ENCODE results near the gene MARCHF10.

GRCh38 chr17:62690168-62690897 is 117.8 kb downstream of the MARCHF10 start:
- TF ChIP-seq, protein P1, sequence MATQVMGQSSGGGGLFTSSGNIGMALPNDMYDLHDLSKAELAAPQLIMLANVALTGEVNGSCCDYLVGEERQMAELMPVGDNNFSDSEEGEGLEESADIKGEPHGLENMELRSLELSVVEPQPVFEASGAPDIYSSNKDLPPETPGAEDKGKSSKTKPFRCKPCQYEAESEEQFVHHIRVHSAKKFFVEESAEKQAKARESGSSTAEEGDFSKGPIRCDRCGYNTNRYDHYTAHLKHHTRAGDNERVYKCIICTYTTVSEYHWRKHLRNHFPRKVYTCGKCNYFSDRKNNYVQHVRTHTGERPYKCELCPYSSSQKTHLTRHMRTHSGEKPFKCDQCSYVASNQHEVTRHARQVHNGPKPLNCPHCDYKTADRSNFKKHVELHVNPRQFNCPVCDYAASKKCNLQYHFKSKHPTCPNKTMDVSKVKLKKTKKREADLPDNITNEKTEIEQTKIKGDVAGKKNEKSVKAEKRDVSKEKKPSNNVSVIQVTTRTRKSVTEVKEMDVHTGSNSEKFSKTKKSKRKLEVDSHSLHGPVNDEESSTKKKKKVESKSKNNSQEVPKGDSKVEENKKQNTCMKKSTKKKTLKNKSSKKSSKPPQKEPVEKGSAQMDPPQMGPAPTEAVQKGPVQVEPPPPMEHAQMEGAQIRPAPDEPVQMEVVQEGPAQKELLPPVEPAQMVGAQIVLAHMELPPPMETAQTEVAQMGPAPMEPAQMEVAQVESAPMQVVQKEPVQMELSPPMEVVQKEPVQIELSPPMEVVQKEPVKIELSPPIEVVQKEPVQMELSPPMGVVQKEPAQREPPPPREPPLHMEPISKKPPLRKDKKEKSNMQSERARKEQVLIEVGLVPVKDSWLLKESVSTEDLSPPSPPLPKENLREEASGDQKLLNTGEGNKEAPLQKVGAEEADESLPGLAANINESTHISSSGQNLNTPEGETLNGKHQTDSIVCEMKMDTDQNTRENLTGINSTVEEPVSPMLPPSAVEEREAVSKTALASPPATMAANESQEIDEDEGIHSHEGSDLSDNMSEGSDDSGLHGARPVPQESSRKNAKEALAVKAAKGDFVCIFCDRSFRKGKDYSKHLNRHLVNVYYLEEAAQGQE (IDR thresholded peaks at IDR 0.05; ENCODE audit: borderline replicate concordance): no peak
- TF ChIP-seq POLR2AphosphoS5 (IDR thresholded peaks at IDR 0.05): no peak
- no peak for TF ChIP-seq EZH2 (IDR thresholded peaks at IDR 0.05; ENCODE audit: borderline replicate concordance, insufficient read depth, low read length, poor library complexity, severe bottlenecking)
- no peak for TF ChIP-seq RAD21 (conservative IDR thresholded peaks at IDR 0.05)
- TF ChIP-seq, protein P2, sequence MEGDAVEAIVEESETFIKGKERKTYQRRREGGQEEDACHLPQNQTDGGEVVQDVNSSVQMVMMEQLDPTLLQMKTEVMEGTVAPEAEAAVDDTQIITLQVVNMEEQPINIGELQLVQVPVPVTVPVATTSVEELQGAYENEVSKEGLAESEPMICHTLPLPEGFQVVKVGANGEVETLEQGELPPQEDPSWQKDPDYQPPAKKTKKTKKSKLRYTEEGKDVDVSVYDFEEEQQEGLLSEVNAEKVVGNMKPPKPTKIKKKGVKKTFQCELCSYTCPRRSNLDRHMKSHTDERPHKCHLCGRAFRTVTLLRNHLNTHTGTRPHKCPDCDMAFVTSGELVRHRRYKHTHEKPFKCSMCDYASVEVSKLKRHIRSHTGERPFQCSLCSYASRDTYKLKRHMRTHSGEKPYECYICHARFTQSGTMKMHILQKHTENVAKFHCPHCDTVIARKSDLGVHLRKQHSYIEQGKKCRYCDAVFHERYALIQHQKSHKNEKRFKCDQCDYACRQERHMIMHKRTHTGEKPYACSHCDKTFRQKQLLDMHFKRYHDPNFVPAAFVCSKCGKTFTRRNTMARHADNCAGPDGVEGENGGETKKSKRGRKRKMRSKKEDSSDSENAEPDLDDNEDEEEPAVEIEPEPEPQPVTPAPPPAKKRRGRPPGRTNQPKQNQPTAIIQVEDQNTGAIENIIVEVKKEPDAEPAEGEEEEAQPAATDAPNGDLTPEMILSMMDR (IDR thresholded peaks at IDR 0.05; ENCODE audit: poor library complexity, severe bottlenecking): no peak
- TF ChIP-seq MXI1 (conservative IDR thresholded peaks at IDR 0.05; ENCODE audit: poor library complexity, severe bottlenecking): no peak
- no peak for TF ChIP-seq EP300 (conservative IDR thresholded peaks at IDR 0.05; ENCODE audit: poor library complexity, severe bottlenecking)
- TF ChIP-seq SMC3 (conservative IDR thresholded peaks at IDR 0.05; ENCODE audit: poor library complexity): no peak

All from neural cell (in vitro differentiated cells).